ENCODE results near the gene GPR68. TPM values are rescaled to one million over a fixed set of nuclear protein-coding genes. Genes with fewer than 3 reads are reported as not detected.
A peak's percentile ranks its signal among the peaks of the same experiment; 100 is the strongest.

Gene GPR68
- total and polyA plus RNA-seq, 10 donors = 0.50 to 5.2 (median 2.5) TPM

DNA sequence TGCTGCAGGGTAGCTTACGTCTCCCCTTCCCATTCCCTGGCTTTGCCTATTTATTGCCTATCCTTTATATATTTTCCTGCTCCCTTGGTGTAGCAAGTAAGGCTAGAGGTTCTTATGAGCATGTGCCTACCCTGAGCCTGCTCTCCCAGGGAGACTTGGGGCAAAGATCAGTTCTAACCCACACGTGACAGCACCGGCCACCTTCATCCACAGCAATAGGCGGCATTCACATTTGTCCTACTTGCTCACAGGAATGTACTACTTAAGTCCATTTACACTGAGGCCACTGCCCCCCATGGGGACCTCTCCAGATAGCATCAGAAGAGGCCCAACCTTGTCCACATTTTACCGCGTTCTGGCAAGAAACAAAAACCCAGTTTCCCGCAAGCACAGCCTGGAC, 8.7 kb downstream of the GPR68 start:
- H3K4me1 ChIP-seq = peaks cover 5 to 63% (median 29%) of the 10 kb centered on the region in 6 donors
- intact Hi-C loops (cut with DNase I; ENCODE audit: low total_unique reads) = no loop called here

DNA sequence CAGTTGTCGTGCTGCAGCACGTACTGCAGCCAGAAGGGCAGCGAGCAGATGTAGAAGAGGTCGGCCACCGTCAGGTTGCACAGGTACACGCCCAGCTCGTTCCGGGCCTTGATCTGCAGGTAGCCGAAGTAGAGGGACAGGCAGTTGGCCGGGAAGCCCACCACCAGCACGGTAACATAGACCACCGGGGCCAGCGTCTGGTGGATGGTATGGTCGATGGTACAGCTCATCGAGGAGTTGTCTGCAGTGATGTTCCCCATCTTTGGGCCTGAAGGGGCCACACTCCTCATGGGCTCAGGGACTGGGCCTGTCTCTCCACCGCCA, 9.8 kb downstream of the GPR68 start:
- H3K4me1 ChIP-seq = peaks cover 11 to 68% (median 38%) of the 10 kb centered on the region in 6 donors
- peaks cover 0 to 30% (median 0%) of the 10 kb centered on the region in 6 donors for H3K36me3 ChIP-seq
- peaks cover 0 to 7% (median 0%) of the 10 kb centered on the region in 8 donors for H3K9me3 ChIP-seq
- intact Hi-C loops (cut with DNase I; ENCODE audit: low total_unique reads) = no loop called here
- no peak for TF ChIP-seq POLR2A (IDR thresholded peaks at IDR 0.05)
- TF ChIP-seq, protein P1, sequence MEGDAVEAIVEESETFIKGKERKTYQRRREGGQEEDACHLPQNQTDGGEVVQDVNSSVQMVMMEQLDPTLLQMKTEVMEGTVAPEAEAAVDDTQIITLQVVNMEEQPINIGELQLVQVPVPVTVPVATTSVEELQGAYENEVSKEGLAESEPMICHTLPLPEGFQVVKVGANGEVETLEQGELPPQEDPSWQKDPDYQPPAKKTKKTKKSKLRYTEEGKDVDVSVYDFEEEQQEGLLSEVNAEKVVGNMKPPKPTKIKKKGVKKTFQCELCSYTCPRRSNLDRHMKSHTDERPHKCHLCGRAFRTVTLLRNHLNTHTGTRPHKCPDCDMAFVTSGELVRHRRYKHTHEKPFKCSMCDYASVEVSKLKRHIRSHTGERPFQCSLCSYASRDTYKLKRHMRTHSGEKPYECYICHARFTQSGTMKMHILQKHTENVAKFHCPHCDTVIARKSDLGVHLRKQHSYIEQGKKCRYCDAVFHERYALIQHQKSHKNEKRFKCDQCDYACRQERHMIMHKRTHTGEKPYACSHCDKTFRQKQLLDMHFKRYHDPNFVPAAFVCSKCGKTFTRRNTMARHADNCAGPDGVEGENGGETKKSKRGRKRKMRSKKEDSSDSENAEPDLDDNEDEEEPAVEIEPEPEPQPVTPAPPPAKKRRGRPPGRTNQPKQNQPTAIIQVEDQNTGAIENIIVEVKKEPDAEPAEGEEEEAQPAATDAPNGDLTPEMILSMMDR (IDR thresholded peaks at IDR 0.05 in 8 of 11, conservative IDR thresholded peaks at IDR 0.05 in 3 of 11) = no peak
- peak in 1 of 3 donors; percentile 1 for TF ChIP-seq POLR2AphosphoS5 (IDR thresholded peaks at IDR 0.05)
- no peak for DNase-seq
- peak overlapping the region in 1 of 8 donors; percentile 90 for H3K27ac ChIP-seq
- WGBS, 5 donors = 93 to 98% (median 98%) methylated on average over 13 to 16 of the region's 16 CpGs
- H3K4me3 ChIP-seq = no peak overlapping the region
- H3K27me3 ChIP-seq (replicated peaks in 1 of 7) = no peaks in the 10 kb centered on the region

More for the DNA sequence above, 8.7 kb downstream of the GPR68 start:
- WGBS, 5 donors = 91 to 95% (median 93%) methylated on average over 7 of the region's 7 CpGs
- Histone ChIP-seq H3K27me3 (replicated peaks in 1 of 7) (no peaks in the 10 kb centered on the region), H3K4me3 (no peak overlapping the region), H3K9me3 (peaks cover 0 to 5% (median 0%) of the 10 kb centered on the region in 8 donors), H3K36me3 (peaks cover 0 to 25% (median 0%) of the 10 kb centered on the region in 6 donors), H3K27ac (no peak overlapping the region)
- TF ChIP-seq POLR2A (IDR thresholded peaks at IDR 0.05) = no peak
- TF ChIP-seq, protein P1 (IDR thresholded peaks at IDR 0.05 in 8 of 11, conservative IDR thresholded peaks at IDR 0.05 in 3 of 11) = no peak
- no peak for TF ChIP-seq POLR2AphosphoS5 (IDR thresholded peaks at IDR 0.05)
- no peak for DNase-seq

DNA sequence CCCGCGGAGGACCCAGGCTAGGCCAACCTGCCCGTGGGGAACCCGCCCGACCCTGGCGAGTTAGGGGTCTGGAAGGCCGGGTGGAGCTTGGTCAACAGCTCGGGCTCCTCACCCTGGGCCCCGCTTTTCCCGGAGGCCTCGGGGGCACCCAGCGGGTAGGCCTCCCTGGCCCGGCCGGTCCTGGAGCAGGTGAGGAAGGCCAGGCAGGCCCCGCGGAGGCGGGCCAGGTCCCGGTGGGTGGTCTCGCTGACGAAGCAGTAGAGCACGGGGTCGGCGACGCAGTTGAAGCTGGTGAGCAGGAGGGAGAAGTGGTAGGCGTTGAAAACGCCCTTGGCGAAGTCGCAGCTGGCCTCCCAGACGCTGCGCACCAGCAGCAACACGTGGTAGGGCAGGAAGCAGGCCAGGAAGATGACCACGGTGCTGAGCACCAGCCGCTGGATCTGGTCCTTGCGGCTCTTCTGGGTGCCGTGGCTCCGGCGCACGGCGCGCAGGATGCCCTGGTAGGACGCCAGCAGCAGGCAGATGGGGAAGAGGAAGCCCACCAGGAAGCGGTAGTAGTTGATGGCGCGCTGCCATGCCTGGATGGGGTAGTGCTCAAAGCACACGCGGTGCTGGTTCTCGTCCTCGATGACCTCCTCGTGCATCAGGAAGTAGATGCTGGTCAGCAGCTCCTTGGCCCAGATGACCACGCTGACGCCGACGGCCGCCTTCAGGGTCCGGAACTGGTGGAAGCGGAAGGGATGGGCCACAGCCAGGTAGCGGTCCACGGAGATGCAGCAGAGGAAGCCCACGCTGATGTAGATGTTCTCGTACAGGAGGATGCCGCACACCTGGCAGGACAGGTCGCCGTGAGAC, 10.3 kb downstream of the GPR68 start:
- peak in 2 of 3 donors; percentile 48 to 54 for TF ChIP-seq POLR2AphosphoS5 (IDR thresholded peaks at IDR 0.05)
- TF ChIP-seq, protein P1 (IDR thresholded peaks at IDR 0.05 in 8 of 11, conservative IDR thresholded peaks at IDR 0.05 in 3 of 11) = no peak
- intact Hi-C loops (cut with DNase I; ENCODE audit: low total_unique reads) = no loop called here
- peaks cover 14 to 70% (median 44%) of the 10 kb centered on the region in 6 donors for H3K4me1 ChIP-seq
- H3K27ac ChIP-seq = peak overlapping the region in 2 of 8 donors; percentile 76 to 90
- peaks cover 0 to 7% (median 0%) of the 10 kb centered on the region in 8 donors for H3K9me3 ChIP-seq
- H3K36me3 ChIP-seq = peaks cover 0 to 34% (median 0%) of the 10 kb centered on the region in 6 donors
- WGBS, 5 donors = 90 to 94% (median 91%) methylated on average over 55 to 63 of the region's 63 CpGs
- no peaks in the 10 kb centered on the region for H3K27me3 ChIP-seq (replicated peaks in 1 of 7)
- DNase-seq = no peak
- H3K4me3 ChIP-seq = no peak overlapping the region

DNA sequence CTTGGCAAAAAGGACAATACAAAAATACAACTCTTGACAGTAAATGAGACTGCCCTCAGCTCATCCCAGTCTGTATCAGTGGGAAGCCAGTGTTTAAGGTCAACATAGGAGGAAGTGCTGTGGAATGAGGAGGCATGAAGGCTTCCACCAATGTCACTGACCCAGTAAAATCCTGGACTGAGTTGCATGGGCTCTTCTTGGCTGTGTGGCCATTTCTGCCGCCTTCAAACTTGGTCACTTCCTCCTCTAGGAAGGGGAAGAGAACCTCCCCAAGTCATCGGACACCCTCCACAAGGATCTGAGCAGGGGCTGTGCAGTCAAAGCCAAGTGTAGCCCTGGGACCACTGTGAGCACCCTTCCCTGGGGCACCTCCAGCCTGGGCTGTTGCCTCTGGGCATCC, 11.9 kb downstream of the GPR68 start:
- Histone ChIP-seq H3K4me3 (peak overlapping the region in 1 of 8 donors; percentile 33), H3K36me3 (peaks cover 0 to 50% (median 0%) of the 10 kb centered on the region in 6 donors), H3K27ac (peak overlapping the region; percentile 6 to 90 (median 78)), H3K9me3 (peaks cover 0 to 7% (median 0%) of the 10 kb centered on the region in 8 donors), H3K4me1 (peaks cover 30 to 73% (median 56%) of the 10 kb centered on the region in 6 donors), H3K27me3 (replicated peaks in 1 of 7) (no peaks in the 10 kb centered on the region)
- no peak for DNase-seq
- TF ChIP-seq POLR2AphosphoS5 (IDR thresholded peaks at IDR 0.05) = no peak
- no peak for TF ChIP-seq POLR2A (IDR thresholded peaks at IDR 0.05)
- TF ChIP-seq, protein P1 (IDR thresholded peaks at IDR 0.05 in 8 of 11, conservative IDR thresholded peaks at IDR 0.05 in 3 of 11) = no peak
- 52 to 66% (median 55%) methylated on average over 2 of the region's 2 CpGs for WGBS, 5 donors
- intact Hi-C loops (cut with DNase I; ENCODE audit: low total_unique reads) = no loop called here
